GM19328 (cell line): ENCODE data around the gene KBTBD7.
"Not testable (repeated sequence)": the region's sequence is repeated elsewhere in the genome, so short reads cannot be mapped to it uniquely, and the experiment has no call there.

ENCODE experiments used
- ATAC-seq: cut with Tn5 transposase; IDR thresholded peaks from one replicate; pipeline ENCODE4 v1.9.1; 2021; ENCODE audit warnings: mild to moderate bottlenecking, moderate library complexity; ENCODE audit not compliant: unreplicated experiment

The KBTBD7 gene

GRCh38 chr13:41196620-41197019 lies 2.3 kb upstream of the KBTBD7 start:
- no peak for ATAC-seq

- no peak for ATAC-seq
Observed at GRCh38 chr13:41196011-41196410, 1.6 kb upstream of the KBTBD7 start.

- no peak for ATAC-seq
Observed at GRCh38 chr13:41193469-41193868, 900 bp downstream of the KBTBD7 start.

GRCh38 chr13:41188584-41188983 lies 5.8 kb downstream of the KBTBD7 start:
- no peak for ATAC-seq

- ATAC-seq, result no peak
Observed at GRCh38 chr13:41186481-41186880, 7.9 kb downstream of the KBTBD7 start.

- ATAC-seq, result no peak
Observed at GRCh38 chr13:41182231-41182630, 12.1 kb downstream of the KBTBD7 start.

GRCh38 chr13:41179593-41180250 lies 14.6 kb downstream of the KBTBD7 start:
- ATAC-seq, result no peak

GRCh38 chr13:41178040-41178439 lies 16.3 kb downstream of the KBTBD7 start:
- no peak for ATAC-seq

GRCh38 chr13:41177616-41178015 lies 16.8 kb downstream of the KBTBD7 start:
- no peak for ATAC-seq

- ATAC-seq, result not testable (repeated sequence)
Observed at GRCh38 chr13:41175576-41175975, 18.8 kb downstream of the KBTBD7 start.

- ATAC-seq, result no peak
Observed at GRCh38 chr13:41162151-41162550, 32.2 kb downstream of the KBTBD7 start.

- no peak for ATAC-seq
Observed at GRCh38 chr13:41159174-41159573, 35.2 kb downstream of the KBTBD7 start.

GRCh38 chr13:41157048-41157717 lies 37.2 kb downstream of the KBTBD7 start:
- ATAC-seq, result no peak

GRCh38 chr13:41156620-41157019 lies 37.7 kb downstream of the KBTBD7 start:
- no peak for ATAC-seq

GRCh38 chr13:41154042-41154441 lies 40.3 kb downstream of the KBTBD7 start:
- no peak for ATAC-seq

GRCh38 chr13:41152005-41152404 lies 42.4 kb downstream of the KBTBD7 start:
- ATAC-seq, result no peak

- no peak for ATAC-seq
Observed at GRCh38 chr13:41150058-41150457, 44.3 kb downstream of the KBTBD7 start.

GRCh38 chr13:41148419-41149283 lies 45.7 kb downstream of the KBTBD7 start:
- ATAC-seq, result no peak

- no peak for ATAC-seq
Observed at GRCh38 chr13:41145136-41145908, 49.0 kb downstream of the KBTBD7 start.

- ATAC-seq, result no peak
Observed at GRCh38 chr13:41144576-41144975, 49.8 kb downstream of the KBTBD7 start.
